ENCODE results near the gene SLC25A11.
"Not testable (repeated sequence)": the region's sequence is repeated elsewhere in the genome, so short reads cannot be mapped to it uniquely, and the experiment has no call there.

SLC25A11 gene

DNA sequence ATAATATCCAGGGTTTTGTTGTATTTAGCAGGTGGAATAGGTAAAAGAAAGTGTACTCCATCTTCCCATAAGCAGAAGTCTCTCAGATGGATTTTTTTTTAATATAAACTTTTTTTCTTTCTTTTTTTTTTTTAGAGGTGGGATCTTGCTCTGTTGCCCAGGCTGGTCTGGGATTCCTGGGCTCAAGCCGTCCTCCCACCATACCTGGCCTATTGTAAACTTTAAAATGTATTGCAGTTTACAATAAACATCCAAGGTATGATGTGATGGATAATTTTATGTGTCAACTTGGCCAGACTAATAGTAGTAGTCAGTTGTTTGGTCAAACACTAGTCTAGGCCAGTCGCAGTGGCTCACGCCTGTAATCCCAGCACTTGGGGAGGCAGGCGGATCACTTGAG is 18.5 kb downstream of the SLC25A11 start:
- no peak overlapping the region for H3K4me3 ChIP-seq (ENCODE audit: low read depth, low read length)
- no peaks in the 10 kb centered on the region for H3K4me1 ChIP-seq
- H3K27me3 ChIP-seq, result no peaks in the 10 kb centered on the region
- no peaks in the 10 kb centered on the region for H3K36me3 ChIP-seq
- TF ChIP-seq CTCF (IDR thresholded peaks at IDR 0.05; ENCODE audit: low read depth, low read length), result no peak
- no peaks in the 10 kb centered on the region for H3K9me3 ChIP-seq
- DNase-seq, result no peak

DNA sequence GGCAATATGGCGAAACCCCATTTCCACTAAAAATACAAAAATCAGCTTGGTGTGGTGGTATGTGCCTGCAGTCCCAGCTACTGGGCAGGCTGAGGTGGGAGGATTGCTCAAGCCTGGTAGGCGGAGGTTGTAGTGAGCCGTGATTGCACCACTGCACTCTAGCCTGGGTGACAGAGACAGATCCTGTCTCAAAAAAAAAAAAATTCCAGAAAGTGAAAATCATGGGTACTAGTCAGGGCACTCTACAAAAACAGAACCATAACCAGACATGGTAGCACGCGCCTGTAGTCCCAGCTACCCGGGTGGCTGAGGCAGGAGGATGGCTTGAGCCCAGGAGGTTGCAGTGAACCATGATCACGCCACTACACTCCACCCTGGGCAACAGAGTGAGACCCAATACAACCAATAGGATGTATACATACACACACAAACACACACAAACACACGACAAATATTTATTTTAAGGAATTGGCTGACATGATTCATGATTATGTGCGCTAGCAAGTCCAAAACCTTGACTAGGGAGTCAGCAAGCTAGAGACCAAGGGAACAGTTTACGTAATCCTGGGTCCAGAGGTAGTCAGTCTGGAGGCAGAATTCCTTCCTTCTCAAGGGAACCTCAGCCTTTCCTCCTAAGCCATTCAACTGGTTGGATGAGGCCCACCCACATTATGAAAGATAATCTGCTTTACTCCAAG is 19.3 kb downstream of the SLC25A11 start:
- H3K27me3 ChIP-seq, result no peaks in the 10 kb centered on the region
- H3K4me3 ChIP-seq (ENCODE audit: low read depth, low read length), result no peak overlapping the region
- H3K4me1 ChIP-seq, result no peaks in the 10 kb centered on the region
- no peaks in the 10 kb centered on the region for H3K9me3 ChIP-seq
- DNase-seq, result no peak
- no peaks in the 10 kb centered on the region for H3K36me3 ChIP-seq
- no peak for TF ChIP-seq CTCF (IDR thresholded peaks at IDR 0.05; ENCODE audit: low read depth, low read length)

GRCh38 chr17:4919511-4920047 is 20.3 kb downstream of the SLC25A11 start:
- Histone ChIP-seq H3K27me3 (no peaks in the 10 kb centered on the region), H3K4me1 (no peaks in the 10 kb centered on the region), H3K36me3 (no peaks in the 10 kb centered on the region), H3K9me3 (no peaks in the 10 kb centered on the region), H3K4me3 (ENCODE audit: low read depth, low read length) (no peak overlapping the region)
- no peak for TF ChIP-seq CTCF (IDR thresholded peaks at IDR 0.05; ENCODE audit: low read depth, low read length)
- no peak for DNase-seq

- H3K9me3 ChIP-seq; H3K4me1 ChIP-seq; H3K27me3 ChIP-seq; DNase-seq; H3K36me3 ChIP-seq; H3K4me3 ChIP-seq (ENCODE audit: low read depth, low read length): not testable (repeated sequence)
Measured at GRCh38 chr17:4914551-4914950, 25.3 kb downstream of the SLC25A11 start.

DNA sequence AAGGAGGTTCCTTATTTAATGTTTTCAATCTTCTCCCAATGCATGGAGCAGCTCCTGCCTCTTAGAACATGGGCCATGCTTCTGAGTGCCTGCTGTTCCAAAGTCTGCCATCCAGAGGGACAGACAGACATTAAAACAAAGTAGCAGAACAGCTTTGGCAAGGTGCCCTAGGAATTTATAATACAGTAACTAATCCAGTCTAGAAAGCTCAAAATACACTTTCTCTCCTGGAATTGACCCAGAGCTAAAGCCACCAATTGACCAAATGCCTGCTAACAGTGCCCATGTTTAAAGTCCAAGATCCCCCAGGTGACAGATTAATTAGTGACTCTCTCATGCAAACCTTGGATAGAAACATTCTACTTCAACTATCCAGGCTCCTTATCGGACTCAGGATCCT is 25.9 kb downstream of the SLC25A11 start:
- DNase-seq, result no peak
- Histone ChIP-seq H3K4me3 (ENCODE audit: low read depth, low read length) (no peak overlapping the region), H3K36me3 (no peaks in the 10 kb centered on the region), H3K4me1 (no peaks in the 10 kb centered on the region), H3K9me3 (no peaks in the 10 kb centered on the region), H3K27me3 (no peaks in the 10 kb centered on the region)
- no peak for TF ChIP-seq CTCF (IDR thresholded peaks at IDR 0.05; ENCODE audit: low read depth, low read length)

- peak; percentile 85 for DNase-seq
- H3K4me3 ChIP-seq (ENCODE audit: low read depth, low read length), result no peak overlapping the region
- TF ChIP-seq CTCF (IDR thresholded peaks at IDR 0.05; ENCODE audit: low read depth, low read length), result peak; percentile 71
- no peaks in the 10 kb centered on the region for H3K27me3 ChIP-seq
- no peaks in the 10 kb centered on the region for H3K9me3 ChIP-seq
- H3K4me1 ChIP-seq, result no peaks in the 10 kb centered on the region
- H3K36me3 ChIP-seq, result no peaks in the 10 kb centered on the region
Measured at GRCh38 chr17:4908711-4909496, 30.9 kb downstream of the SLC25A11 start.
